ENCODE data around the gene KRT3.

DNA sequence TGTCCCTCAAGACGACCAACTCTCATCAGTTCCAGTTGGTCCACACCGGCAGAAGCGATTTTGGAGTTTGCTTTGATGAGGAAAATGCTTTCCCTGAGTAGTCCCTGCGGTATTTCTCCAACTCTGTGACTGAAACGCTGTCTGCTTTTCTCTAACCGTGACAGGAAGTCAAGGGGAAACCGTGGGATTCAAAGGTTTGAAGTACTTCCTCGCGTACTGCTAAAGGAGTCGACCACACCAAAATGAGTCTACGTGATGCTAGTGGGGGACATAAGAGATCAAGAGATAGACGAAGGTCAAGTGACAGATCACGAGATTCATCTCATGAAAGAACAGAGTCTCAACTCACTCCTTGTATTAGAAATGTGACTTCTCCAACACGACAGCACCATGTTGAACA is 47.3 kb downstream of the KRT3 start:
- TF ChIP-seq POLR2A (IDR thresholded peaks at IDR 0.05; ENCODE audit: low read length), result no peak
- TF ChIP-seq GATA1 (IDR thresholded peaks at IDR 0.05; ENCODE audit: low read depth, low read length), result no peak

All from erythroblast (primary cell).